Measurements from ENCODE around the gene MYO9B. TPM values are rescaled to one million over a fixed set of nuclear protein-coding genes. Genes with fewer than 3 reads are reported as not detected.
A peak's percentile ranks its signal among the peaks of the same experiment; 100 is the strongest.

The MYO9B gene
- total and polyA plus RNA-seq, 2 of the 13 experiments (the other 11 are each of a cell fraction or from before 2014, with no cell fraction given) = 18.0 to 18.3 TPM

DNA sequence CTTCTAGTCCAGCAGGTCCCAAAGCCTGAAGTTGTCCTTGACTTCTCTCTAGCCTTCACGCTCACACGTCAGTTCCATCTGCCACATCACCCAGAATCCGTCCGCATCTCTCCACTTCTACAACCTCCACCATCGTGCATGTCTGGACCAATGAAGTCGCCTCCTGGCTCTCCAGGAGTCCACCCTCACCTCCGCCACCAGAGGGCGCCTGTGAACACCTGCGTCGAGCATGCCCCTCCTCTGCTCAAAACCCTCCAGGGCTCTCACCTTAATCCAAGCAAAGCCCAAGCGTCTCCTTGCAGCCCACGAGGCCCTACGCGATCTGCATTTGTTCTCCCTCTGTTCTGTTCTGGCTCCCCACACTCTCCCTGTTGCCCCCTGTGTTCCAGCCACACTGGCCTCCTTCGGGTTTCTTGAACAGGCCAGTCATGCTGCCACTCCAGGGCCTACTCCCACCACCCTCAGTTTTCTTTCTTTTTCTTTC lies 185.3 kb downstream of the MYO9B start:
- Histone ChIP-seq H3K27me3 (ENCODE audit: control insufficient read depth in 1 of 2, insufficient read depth in 2 of 2, low read length in 2 of 2) (no peaks in the 10 kb centered on the region), H2AFZ (ENCODE audit: low read length) (peak overlapping the region; percentile 60), H3K79me2 (ENCODE audit: insufficient read depth, low read length) (no peaks in the 10 kb centered on the region), H4K20me1 (ENCODE audit: insufficient read depth, low read length) (no peaks in the 10 kb centered on the region), H3K4me3 (replicated peaks in 1 of 3; ENCODE audit: insufficient read depth in 1 of 3, low read depth in 2 of 3, low read length in 3 of 3) (peak overlapping the region in 2 of 3 experiments; percentile 8 to 59; a peak in 1 of 6 replicates), H3K4me2 (ENCODE audit: low read depth, low read length) (peak overlapping the region; percentile 90), H3K27ac (ENCODE audit: extremely low read length, insufficient read depth, low read length) (no peak overlapping the region), H3K9ac (ENCODE audit: insufficient read depth, low read depth, low read length) (peak overlapping the region; percentile 56; the same call in 1 of the 2 replicates), H3K4me1 (ENCODE audit: insufficient read depth, low read length) (peaks cover 61% of the 10 kb centered on the region), H3K9me3 (ENCODE audit: low read length) (no peaks in the 10 kb centered on the region), H3K36me3 (replicated peaks in 1 of 2; ENCODE audit: control insufficient read depth in 1 of 2, insufficient read depth in 2 of 2, low read length in 2 of 2) (no peaks in the 10 kb centered on the region)
- peak; percentile 82 for DNase-seq (ENCODE audit: low spot score)
- in situ Hi-C loops (cut with HindIII; ENCODE audit: extremely low pct_ligation_motif_present, low pct_unique_long_range_greater_than_20kb) = no loop called here
- intact Hi-C loops (cut with micrococcal nuclease; ENCODE audit: unreplicated experiment) = loop anchor here (2.0 kb wide), 1 partner anchor 14 kb away; no protein-coding TSS in a partner anchor
- ChIA-PET CTCF (ENCODE audit: low intra/inter-chr PET ratio, low total read pairs) (interaction anchor here (1.1 to 1.4 kb wide), 3 partner anchors 22 to 56 kb away, joined by 3 to 6 read pairs (median 5); partner anchors contain the start of gene OCEL1), POLR2A (interaction anchor here (0.6 to 3.2 kb wide), 6 partner anchors 12 to 46 kb away, joined by 3 to 18 read pairs (median 8); partner anchors contain the start of gene USE1)
- FAIRE-seq = peak; percentile 90
- peak; percentile 94 for ATAC-seq
- no TSS peak for BruUV-seq (replicated peaks)
- WGBS (ENCODE audit: low lambda C conversion rate) = 6% methylated on average over 14 of the region's 15 CpGs
- TF ChIP-seq, protein P1, sequence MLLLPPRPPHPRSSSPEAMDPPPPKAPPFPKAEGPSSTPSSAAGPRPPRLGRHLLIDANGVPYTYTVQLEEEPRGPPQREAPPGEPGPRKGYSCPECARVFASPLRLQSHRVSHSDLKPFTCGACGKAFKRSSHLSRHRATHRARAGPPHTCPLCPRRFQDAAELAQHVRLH (CRISPR knock-in tag; IDR thresholded peaks at IDR 0.05; ENCODE audit: borderline replicate concordance, low read depth) = 0 out of 2 replicates have a peak, but pooled peaks have one; percentile 30
- TF ChIP-seq NR2C2 (CRISPR knock-in tag; IDR thresholded peaks at IDR 0.05; ENCODE audit: borderline replicate concordance) (peak; percentile 51; the same call in 1 of the 2 replicates), HDAC1 (CRISPR knock-in tag; IDR thresholded peaks at IDR 0.05) (peak; percentile 33; the same call in 1 of the 2 replicates), MEIS2 (CRISPR knock-in tag; IDR thresholded peaks at IDR 0.05) (no peak), ZNF343 (CRISPR knock-in tag; IDR thresholded peaks at IDR 0.05) (no peak), GATAD2A (CRISPR knock-in tag; IDR thresholded peaks at IDR 0.05) (peak; percentile 48; the same call in 1 of the 2 replicates), GLI4 (CRISPR knock-in tag; IDR thresholded peaks at IDR 0.05; ENCODE audit: borderline replicate concordance) (no peak), PITX1 (CRISPR knock-in tag; IDR thresholded peaks at IDR 0.05) (peak; percentile 79; the same call in 1 of the 2 replicates), ZNF207 (IDR thresholded peaks at IDR 0.05; ENCODE audit: borderline replicate concordance) (no peak), ZSCAN25 (CRISPR knock-in tag; IDR thresholded peaks at IDR 0.05) (0 out of 2 replicates have a peak, but pooled peaks have one; percentile 43), MXD4 (CRISPR knock-in tag; IDR thresholded peaks at IDR 0.05) (0 out of 2 replicates have a peak, but pooled peaks have one; percentile 28), NR2F6 (IDR thresholded peaks at IDR 0.05) (no peak), NR2F6 (CRISPR knock-in tag; IDR thresholded peaks at IDR 0.05) (peak; percentile 64; the same call in 1 of the 2 replicates), ZNF543 (CRISPR knock-in tag; IDR thresholded peaks at IDR 0.05) (0 out of 2 replicates have a peak, but pooled peaks have one; percentile 39), KDM1A (CRISPR knock-in tag; IDR thresholded peaks at IDR 0.05) (peak; percentile 25; the same call in 1 of the 2 replicates), KDM2A (CRISPR knock-in tag; IDR thresholded peaks at IDR 0.05; ENCODE audit: borderline replicate concordance, low read depth) (peak; percentile 70; the same call in 1 of the 2 replicates)
- TF ChIP-seq, protein P2, sequence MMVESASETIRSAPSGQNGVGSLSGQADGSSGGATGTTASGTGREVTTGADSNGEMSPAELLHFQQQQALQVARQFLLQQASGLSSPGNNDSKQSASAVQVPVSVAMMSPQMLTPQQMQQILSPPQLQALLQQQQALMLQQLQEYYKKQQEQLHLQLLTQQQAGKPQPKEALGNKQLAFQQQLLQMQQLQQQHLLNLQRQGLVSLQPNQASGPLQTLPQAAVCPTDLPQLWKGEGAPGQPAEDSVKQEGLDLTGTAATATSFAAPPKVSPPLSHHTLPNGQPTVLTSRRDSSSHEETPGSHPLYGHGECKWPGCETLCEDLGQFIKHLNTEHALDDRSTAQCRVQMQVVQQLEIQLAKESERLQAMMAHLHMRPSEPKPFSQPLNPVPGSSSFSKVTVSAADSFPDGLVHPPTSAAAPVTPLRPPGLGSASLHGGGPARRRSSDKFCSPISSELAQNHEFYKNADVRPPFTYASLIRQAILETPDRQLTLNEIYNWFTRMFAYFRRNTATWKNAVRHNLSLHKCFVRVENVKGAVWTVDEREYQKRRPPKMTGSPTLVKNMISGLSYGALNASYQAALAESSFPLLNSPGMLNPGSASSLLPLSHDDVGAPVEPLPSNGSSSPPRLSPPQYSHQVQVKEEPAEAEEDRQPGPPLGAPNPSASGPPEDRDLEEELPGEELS (CRISPR knock-in tag; IDR thresholded peaks at IDR 0.05) = no peak
- TF ChIP-seq, protein P3, sequence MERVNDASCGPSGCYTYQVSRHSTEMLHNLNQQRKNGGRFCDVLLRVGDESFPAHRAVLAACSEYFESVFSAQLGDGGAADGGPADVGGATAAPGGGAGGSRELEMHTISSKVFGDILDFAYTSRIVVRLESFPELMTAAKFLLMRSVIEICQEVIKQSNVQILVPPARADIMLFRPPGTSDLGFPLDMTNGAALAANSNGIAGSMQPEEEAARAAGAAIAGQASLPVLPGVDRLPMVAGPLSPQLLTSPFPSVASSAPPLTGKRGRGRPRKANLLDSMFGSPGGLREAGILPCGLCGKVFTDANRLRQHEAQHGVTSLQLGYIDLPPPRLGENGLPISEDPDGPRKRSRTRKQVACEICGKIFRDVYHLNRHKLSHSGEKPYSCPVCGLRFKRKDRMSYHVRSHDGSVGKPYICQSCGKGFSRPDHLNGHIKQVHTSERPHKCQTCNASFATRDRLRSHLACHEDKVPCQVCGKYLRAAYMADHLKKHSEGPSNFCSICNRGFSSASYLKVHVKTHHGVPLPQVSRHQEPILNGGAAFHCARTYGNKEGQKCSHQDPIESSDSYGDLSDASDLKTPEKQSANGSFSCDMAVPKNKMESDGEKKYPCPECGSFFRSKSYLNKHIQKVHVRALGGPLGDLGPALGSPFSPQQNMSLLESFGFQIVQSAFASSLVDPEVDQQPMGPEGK (CRISPR knock-in tag; IDR thresholded peaks at IDR 0.05) = peak; percentile 62
- TF ChIP-seq, protein P4, sequence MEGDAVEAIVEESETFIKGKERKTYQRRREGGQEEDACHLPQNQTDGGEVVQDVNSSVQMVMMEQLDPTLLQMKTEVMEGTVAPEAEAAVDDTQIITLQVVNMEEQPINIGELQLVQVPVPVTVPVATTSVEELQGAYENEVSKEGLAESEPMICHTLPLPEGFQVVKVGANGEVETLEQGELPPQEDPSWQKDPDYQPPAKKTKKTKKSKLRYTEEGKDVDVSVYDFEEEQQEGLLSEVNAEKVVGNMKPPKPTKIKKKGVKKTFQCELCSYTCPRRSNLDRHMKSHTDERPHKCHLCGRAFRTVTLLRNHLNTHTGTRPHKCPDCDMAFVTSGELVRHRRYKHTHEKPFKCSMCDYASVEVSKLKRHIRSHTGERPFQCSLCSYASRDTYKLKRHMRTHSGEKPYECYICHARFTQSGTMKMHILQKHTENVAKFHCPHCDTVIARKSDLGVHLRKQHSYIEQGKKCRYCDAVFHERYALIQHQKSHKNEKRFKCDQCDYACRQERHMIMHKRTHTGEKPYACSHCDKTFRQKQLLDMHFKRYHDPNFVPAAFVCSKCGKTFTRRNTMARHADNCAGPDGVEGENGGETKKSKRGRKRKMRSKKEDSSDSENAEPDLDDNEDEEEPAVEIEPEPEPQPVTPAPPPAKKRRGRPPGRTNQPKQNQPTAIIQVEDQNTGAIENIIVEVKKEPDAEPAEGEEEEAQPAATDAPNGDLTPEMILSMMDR (CRISPR knock-in tag; IDR thresholded peaks at IDR 0.05) = peak; percentile 94
